ENCODE measurements around the gene CAVIN2.

CAVIN2 gene

DNA sequence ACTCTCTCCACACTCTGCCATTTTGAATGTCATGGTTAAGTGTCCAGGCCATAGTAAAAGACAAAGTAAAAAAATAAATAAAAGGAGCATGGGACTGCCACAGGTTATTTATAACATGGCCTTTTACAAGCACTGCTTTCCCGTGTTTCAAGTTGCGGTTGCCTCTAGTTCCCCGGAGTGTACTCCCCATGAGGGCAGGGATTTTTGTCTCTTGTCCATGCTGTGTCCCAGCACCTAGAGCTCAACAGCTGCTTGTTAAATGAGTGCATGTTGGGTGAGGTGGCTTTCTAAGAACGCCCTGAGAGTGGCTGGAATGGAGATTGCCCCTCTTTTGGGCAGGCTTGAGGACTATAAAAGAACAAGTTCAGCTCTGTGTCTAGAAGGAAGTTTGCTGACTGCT, 8.4 kb downstream of the CAVIN2 start:
- no peak for DNase-seq

DNA sequence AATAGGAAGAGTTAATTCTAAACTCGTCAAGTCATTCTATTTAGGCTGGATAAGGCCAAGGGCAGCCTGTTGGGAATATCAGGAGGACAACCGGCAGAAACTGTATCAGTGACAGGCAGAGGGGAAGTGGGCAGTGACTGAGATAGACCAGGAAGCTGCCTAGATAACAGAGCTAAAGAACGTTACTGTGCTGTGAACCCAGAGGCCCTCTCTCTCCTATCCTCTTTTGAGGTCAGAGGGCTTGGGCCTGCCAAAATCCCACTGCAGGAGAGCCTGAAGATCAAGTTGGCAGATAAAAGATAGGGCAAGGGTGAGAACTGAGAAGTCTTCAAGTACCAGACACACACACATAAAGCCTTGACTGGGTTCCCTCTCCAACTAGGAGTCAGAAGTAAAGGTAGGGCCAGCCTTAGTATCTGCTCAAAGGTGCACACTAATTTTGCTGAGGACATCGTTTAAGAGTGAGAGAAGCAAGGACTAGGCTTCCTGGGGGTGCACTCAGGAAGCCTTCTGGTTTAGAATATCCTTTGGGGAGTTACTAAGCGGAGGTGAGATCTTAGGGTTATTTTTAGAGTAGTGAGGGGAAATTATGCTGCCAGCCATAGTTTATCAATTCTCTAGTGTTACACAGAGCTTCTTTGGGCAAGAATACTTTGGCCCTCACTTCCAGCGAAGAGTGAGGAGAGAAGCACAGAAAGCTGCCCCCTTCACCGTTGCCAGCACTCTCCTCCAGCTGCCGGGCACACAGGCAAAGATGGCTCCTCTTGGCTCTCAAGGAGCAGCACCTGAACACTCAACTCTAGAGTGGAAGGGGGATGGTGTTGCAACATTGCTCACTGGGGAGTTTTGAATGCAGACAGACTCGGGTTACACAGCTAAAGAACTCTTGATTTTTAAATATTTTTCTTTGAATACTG, 9.8 kb downstream of the CAVIN2 start:
- DNase-seq: no peak

DNA sequence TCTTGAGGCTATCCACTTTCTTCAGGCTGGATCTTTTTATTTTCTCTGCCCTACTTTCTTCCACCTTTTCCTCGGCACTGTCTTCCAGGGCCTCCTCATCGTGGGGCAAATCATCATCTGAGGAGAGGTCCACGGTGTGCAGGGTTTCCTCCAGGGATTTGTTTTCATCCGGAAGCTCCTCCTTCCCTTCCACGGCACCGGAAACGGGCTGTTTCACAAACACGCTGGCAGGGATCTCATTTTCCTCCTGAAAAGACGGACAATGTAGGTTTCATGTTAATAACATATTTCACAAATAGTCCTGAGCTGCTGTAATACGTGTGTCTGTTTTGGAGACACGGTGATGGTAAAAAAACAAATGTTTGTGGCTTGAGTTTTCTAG, 10.4 kb downstream of the CAVIN2 start:
- no peak for DNase-seq

DNA sequence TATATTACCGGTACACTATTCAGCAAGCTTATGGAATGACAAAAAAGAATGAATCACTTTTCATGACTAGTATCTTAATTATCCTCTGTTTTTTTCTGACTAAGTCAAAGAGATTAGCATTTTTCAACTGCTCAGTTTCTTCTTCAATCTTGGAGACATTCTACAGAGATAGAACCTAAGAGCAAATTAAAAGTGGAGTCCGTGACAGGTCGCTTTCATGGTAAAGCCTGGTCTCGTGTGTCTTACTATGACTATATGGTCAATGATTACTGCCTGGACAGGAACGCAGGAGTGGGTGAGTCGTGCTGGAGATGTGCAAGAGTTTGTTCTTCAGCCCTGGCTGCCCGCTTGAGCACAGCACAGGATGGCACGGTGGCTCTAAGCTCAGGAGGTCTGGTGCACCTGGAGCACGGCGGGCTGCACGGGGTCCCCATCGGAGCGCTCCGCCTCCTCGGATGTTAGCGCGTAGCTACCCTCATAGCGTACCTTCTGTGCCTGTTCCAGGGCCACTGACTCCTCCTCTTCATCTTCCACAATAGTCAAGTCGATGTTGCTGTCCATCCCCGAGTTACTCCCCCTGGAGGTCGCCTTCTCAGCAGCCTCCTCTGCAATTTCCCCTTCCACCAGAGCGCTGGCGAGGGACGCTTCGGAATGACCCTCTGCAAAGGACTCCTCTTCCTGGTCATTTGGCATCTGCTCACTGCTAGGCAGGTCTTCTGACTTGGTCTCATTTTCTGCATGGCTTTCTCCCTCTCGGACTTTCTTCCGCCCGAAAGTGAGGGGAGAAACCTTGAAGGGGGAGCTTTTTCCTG, 11.1 kb downstream of the CAVIN2 start:
- no peak for DNase-seq

DNA sequence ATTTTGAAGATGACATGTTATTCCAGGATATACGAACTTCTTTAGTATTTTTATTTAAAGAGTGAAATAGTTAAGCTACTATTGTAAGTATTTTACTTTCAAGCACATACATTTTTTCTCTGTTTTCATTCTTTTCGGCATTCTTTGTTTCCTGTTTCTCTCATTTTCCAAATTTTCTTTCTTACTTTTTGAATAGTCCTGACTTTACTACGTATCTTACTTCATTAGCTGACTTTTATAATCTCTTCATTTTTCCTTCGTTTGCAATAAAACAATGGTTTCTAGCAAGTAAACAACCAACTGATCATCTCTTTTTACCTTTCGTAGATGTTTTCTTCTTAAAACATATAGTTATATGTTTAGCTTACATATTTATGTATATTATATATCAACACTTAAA, 11.8 kb downstream of the CAVIN2 start:
- DNase-seq: no peak

DNA sequence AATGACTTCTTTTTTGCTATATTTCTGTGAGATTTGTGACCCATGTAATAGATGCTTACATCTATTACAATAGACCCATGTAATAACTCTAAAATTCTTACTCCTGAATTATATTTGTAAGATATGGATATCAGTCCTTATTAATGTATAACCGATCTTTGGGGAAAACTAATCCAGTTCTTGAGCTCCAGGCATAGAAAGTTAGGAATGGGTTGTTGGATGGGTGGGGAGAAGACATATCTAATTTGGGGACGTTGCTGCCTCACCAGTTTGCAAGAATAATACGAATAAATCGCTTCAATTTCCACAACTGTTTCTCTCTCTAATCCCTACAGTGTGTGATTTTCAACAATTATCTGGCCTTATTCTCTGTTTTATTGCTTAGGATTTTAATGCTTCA, 13.5 kb downstream of the CAVIN2 start:
- DNase-seq: no peak

DNA sequence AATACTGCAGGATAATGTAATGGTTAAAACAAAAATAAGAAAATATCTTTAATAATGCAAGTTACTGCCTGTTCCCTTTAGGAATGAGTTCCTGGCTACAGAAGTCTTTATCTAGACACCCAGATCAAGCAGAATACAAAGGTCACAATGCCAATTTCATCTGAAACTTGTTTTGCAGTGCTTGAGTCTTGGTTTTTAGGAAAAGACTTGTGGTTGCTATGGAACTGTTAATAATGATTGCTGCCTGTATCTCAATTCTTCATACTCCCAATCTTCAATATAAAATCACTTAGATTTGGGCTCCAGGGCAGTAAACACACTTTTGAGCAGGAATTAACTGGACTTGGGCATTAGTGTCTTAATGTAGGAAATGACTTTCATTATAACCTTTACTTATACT, 14.2 kb downstream of the CAVIN2 start:
- no peak for DNase-seq

DNA sequence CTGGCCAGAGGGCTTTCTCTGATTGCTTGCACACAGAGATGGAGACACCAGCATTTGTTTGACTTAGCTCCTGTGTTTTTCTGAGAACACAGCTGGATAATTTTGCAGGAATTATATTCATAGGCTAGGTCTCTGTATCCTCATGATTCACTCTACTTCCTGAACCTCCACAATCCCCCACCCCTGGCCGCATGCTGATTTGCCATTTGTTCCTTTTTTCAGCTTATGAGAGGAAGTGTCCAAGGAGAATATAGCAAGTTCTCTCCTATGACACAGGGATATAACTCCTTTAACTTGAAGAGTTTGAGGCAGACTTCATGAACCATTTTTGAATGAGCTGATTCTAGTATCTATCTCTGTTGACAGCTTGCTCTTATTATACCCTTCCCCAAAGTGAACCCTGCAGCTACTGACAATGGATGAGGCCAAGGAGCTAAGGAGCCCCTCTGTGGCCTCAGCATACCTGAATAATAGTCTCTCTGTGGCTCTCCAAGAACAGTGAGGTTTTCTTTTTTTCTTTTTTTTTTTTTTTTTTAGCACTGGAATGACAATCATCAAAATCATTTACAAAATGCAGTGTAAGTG, 15.4 kb downstream of the CAVIN2 start:
- no peak for DNase-seq

DNA sequence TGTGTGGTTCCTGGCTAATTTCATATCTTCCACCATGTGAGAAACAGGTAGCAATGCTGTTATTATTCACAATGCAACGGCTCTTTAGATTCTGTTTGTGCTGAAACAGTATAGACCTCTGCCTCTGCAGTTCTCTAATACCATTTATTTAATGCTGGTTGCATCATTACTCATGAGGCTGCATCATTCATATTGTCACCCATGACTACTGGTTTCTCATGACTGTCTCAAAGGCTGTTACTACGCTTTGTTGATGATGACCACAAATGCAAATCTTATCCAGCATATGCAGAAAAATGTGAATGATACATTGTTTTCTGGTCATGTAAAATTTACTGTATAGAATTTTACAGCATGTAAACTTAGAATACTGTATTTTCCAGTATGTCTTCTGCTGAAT, 22.5 kb downstream of the CAVIN2 start:
- no peak for DNase-seq

DNA sequence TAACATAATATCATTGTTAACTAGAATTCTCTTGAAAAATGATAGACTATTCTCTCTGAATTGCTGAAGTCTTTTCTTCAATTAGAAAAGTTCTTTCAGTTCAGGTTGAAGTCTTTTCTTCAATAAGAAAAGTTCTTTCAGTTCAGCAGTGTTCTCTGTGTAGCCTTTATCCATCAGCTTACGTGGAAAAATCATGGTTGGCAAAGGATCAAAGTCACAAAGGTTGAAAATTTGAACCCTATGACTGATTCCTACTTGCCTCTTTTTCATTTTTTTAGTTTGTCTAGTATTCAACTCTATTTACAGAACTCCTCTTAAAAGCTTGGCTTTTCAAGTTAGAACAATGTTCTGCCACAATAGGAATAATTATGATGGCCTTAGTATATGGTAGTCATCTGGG, 25.8 kb downstream of the CAVIN2 start:
- no peak for DNase-seq

DNA sequence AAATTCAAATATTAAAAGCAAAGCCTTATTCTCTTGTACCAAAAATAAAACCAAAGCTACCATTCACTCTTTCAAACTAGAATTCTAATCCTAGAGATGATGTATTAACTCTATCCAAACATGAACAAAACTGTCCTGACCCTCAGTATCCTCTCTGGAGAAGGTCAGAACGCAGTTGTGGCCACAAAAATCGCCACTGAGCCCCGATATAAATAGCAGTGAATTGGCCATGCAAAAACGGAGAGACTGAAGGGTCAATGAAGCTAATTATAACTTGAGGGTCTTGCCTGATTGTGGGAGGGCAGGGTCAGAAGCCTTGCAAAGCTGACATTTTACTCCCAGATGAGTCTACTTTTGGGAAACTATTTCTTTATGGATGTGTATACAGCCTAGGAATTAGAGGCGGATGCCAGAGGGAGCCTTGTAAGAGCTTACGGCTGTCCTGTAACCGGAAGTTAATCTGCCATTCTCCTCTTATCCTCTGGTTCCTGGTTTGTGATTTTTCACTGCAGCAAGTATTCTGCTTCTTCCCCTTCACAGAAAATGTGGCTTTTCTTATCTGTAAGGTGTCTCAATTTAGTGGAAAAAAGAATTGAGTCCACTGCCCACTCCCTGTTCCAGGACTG, 28.1 kb downstream of the CAVIN2 start:
- no peak for DNase-seq

DNA sequence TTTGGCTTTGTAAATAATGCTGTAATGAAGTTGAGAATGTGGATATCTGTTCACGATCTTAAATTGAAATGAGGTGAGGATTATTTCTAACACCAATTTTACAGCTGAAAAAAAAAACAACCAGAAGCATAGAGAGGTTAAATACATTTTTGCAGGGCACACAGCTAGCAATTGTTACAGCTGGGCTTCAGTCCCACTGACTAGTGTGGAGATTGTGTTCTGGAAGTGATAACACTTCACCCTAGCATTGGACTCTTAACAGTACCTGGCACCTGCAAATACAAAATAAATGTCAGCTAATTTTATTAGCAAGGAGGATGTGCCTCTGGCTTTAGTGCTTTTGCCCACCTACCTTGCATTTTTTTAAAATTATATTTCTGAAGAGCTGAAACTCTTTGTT, 28.8 kb downstream of the CAVIN2 start:
- no peak for DNase-seq

DNA sequence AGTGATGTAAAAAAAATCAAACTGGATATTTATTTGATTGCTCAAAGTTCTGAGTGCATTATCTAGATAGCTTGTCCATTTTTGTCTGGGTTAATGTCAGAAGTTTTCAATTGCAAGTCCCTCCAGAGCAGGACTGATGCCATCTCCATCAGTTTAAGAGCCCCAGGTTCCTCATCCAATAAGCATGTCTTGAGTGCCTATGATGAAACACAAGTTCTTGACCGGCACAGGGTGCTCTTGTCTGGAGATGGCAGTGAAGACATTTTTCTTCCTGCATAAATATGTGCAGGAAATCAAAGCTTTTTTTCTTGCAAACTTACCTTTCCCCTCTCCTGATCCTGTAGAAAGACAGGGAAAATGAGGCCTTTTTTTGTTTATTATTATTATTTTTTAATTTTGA, 31.9 kb downstream of the CAVIN2 start:
- no peak for DNase-seq

DNA sequence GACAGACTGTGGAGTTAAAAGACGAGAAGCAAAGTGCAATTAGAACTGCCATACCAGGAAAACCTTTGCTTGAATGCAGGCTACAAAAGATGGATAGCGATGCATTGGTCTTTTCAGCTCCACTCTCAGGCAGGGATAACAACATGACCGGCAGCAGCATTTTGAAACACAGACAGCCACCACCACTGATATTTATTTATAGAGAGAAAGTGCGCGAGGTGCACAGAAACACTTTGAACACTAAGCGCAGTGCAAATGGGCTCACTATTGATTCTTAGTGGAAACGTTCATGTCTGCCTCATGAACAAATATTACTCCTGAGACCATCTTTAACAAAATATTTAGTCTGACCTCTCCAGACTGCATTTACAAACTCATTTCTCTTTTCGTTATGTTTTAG, 32.9 kb downstream of the CAVIN2 start:
- no peak for DNase-seq

DNA sequence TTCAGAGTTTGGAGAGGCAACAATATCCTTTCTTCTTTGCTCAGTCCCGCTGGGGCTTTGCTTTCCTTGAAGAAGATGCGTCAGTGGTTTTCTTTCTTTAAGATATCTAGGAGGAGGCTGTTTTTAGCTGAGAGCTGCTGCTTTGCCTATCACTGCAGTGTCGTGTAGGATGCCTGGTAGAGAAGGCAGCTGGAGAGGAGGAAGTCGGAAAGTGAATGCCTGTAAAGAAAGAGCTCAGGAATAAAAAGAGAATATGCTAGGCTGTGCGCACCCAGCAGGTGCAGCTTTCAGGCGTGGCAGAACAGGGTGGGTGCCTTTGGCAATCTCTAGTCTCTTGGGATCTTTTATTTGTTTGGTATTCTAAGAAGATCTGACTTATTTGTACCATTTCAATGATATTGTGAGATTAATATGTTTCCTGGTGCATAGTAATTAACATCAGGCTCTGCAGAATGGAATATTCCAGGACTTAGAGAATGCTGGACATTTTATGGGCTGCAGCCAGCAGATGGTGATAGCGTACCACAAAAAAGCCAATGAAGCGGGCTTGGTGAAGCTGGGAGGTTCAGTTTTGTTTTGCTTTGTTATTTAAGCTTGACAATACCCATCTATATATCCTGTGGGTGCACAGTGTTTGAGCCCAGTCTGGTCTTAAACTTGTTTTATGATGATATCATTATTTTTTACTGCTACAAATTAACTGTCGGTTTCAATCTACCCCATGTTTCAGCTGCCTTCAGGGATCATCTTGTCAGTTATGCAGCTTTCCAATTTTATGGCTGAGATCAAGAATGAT, 34.9 kb downstream of the CAVIN2 start:
- DNase-seq: peak; percentile 58

DNA sequence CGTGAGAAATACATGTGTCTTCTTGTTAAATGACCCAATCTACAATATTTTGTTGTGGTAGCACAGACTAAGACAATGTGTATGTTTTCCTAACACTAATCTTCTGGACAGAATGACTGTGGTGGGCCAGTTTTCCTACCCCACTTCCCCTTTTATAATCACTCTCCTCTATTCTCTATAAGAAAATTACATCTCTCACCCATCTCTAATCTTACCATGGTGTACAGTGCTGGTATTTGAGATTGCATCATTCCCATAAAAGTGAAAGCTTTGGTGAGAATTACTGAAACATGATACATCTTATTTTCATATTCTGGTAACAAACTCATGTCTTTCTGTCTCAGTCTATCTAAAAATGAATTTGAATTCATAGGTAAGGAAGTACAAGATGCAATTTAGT, 40.5 kb downstream of the CAVIN2 start:
- DNase-seq: no peak

DNA sequence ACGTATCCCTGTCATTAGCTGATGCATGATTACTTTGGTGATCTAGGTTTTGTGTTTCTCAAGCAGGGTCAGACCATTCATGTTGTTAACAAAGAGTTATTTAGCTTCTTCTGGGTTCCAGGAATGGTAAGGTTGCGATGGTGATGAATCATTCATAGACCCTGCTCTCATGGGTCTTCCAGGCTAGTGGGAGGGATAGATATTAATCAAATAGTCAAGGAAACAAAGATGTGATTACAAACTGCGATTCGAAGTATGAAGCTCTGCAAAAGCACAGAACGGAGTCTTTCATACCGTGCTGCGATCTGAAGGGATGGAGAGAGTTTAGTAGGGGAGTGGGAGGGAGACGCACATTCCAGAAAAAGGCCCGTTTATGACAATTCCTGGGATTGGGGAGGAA, 42.1 kb downstream of the CAVIN2 start:
- no peak for DNase-seq

DNA sequence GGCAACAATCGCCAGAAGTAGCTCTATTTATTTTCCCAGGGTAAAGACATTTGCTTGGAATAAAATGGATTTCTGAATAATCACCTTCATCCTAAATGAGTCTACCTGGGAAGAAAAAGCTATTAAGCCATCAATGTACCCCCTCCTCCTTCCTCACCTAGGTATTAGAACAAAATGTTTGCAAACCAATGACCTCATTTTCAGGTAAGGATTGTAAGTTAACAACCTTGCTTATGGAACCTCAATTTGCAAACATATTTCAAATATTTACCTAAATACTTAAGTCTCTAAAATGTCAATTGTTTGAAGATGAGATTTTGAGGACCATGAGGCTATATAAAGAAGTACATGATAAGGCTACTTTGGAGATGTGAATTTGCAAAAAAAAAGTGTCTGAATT, 43.9 kb downstream of the CAVIN2 start:
- DNase-seq: no peak

DNA sequence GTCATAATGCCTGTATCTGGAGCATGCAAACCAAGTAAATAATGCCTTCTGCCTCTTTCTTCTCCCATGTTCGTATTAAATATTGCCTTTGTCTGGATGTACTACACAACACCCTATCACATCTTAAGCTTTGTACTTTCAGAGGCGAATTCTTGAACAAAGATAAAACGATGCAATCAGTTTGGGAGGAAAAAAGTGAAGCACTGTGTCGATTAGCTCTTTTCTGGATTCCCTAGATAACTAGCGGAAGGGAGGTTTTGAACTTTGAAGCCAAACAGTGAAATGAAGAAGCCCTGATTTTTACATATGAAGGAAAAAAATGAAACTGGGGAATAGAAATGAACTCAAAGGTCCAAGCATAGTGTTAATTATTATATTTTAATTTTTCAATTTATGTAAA, 44.7 kb downstream of the CAVIN2 start:
- no peak for DNase-seq

DNA sequence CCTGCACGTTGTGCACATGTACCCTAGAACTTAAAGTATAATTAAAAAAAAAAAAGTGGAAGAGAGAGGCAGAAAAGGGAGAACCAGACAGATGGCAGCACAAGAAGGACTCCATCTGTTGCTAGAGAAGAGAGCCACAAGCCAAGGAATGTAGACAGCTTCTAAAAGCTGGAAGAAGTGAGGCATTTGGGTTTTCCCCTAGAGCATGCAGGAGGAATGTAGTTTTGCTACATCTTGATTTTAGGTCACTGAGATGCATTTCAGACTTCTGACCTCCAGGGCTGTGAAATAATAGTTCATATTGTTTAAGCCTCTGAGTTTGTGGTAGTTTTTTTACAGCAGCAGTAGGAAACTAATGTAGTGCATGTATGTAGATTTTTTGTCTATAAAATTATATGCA, 46.0 kb downstream of the CAVIN2 start:
- no peak for DNase-seq

DNA sequence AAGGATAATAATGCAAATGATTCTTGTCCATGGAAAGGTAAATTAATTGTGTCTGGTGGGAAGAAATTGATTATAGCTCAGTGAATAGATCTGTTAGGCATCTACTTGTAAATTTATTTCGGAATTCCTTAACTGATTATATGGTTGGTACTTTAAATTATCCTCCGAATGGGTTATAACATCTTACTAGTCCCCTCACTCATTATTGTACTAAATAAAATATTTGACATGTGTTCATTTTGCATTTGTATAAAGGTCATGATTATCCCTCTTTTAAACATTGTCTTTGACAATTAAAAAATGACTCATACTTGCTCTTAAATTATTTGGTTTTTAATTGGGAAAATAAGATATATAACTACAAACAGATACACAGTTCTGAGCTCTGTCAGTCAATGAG, 47.4 kb downstream of the CAVIN2 start:
- no peak for DNase-seq

Measured in activated CD8-positive, alpha-beta memory T cell treated with anti-CD3 and anti-CD28 coated beads for 24 hours (primary cell).